Hepatocyte (in vitro differentiated cells): Measurements from ENCODE around the gene ACOXL. TPM values are rescaled to one million over a fixed set of nuclear protein-coding genes. Genes with fewer than 3 reads are reported as not detected.
A peak's percentile ranks its signal among the peaks of the same experiment; 100 is the strongest.

ENCODE experiments used
- DNase-seq: peaks from one replicate; pipeline ENCODE4 v3.0.0-alpha.2; 2016; ENCODE audit warnings: low spot score
- H2AFZ ChIP-seq: fragments of 200-600 bp; sonication (generic); 2 replicates; pipeline ENCODE4 v1.6.0; 2016; ENCODE audit warnings: antibody characterized with exemption, mild to moderate bottlenecking
- H3K27ac ChIP-seq: fragments of 200-600 bp; sonication (generic); 2 replicates; pipeline ENCODE4 v1.5.1; 2016; ENCODE audit warnings: mild to moderate bottlenecking
- H3K27me3 ChIP-seq: fragments of 200-600 bp; sonication (generic); 2 replicates; pipeline ENCODE4 v1.6.1; 2016
- H3K36me3 ChIP-seq: fragments of 200-600 bp; sonication (generic); replicated peaks from 2 replicates; pipeline ENCODE4 v1.5.1; 2016; ENCODE audit warnings: low read depth; ENCODE audit not compliant: insufficient read depth
- H3K4me1 ChIP-seq: fragments of 200-600 bp; sonication (generic); 2 replicates; pipeline ENCODE4 v1.5.1; 2016; ENCODE audit warnings: mild to moderate bottlenecking, moderate library complexity; ENCODE audit not compliant: insufficient read depth
- H3K4me2 ChIP-seq: fragments of 200-600 bp; sonication (generic); 2 replicates; pipeline ENCODE4 v1.6.0; 2016
- H3K4me3 ChIP-seq: fragments of 200-600 bp; sonication (generic); 2 replicates; pipeline ENCODE4 v1.5.1; 2016; ENCODE audit warnings: mild to moderate bottlenecking
- H3K79me2 ChIP-seq: fragments of 200-600 bp; sonication (generic); 2 replicates; pipeline ENCODE4 v1.6.0; 2017; ENCODE audit warnings: mild to moderate bottlenecking
- H3K9me2 ChIP-seq: fragments of 200-600 bp; sonication (generic); replicated peaks from 2 replicates; pipeline ENCODE4 v1.6.0; 2017; ENCODE audit warnings: mild to moderate bottlenecking; ENCODE audit not compliant: insufficient read depth
- H3K9me3 ChIP-seq: fragments of 200-600 bp; sonication (generic); 2 replicates; pipeline ENCODE4 v1.5.1; 2016; ENCODE audit warnings: low read depth, mild to moderate bottlenecking
- H4K20me1 ChIP-seq: fragments of 200-600 bp; sonication (generic); 2 replicates; pipeline ENCODE4 v1.6.0; 2016; ENCODE audit warnings: mild to moderate bottlenecking; ENCODE audit not compliant: insufficient read depth, poor library complexity, severe bottlenecking
- EZH2 ChIP-seq: fragments of 200-600 bp; sonication (generic); IDR thresholded peaks from 2 replicates; pipeline ENCODE4 v1.6.1; 2016; ENCODE audit warnings: antibody characterized with exemption, mild to moderate bottlenecking, borderline replicate concordance
- EZH2phosphoT487 ChIP-seq: fragments of 200-600 bp; sonication (generic); IDR thresholded peaks from one replicate; pipeline ENCODE4 v1.6.1; 2018; ENCODE audit warnings: antibody characterized with exemption, mild to moderate bottlenecking, low read depth, moderate library complexity; ENCODE audit not compliant: unreplicated experiment, severe bottlenecking
- WGBS: methylation state at CpG from one replicate; pipeline ENCODE4 v1.1.6; 2016; ENCODE audit warnings: low lambda C conversion rate; ENCODE audit errors: missing lambda C conversion rate; 5-methylcytosine and 5-hydroxymethylcytosine counted together
- polyA plus RNA-seq: library from polyadenylated mRNA; unstranded; fragments of >200 nt; fragmentation: Nextera tagmentation; extraction: Ambion mirVana; gene quantifications from 2 replicates; pipeline ENCODE4 v1.2.1, GENCODE V29; 2016
- total RNA-seq: library from RNA; depleted of rRNA; stranded (reverse); fragments of >200 nt; gene quantifications from 2 replicates; pipeline ENCODE4 v1.2.3, GENCODE V29; 2014
- TF ChIP-seq, protein P1 (sequence below): fragments of 200-600 bp; sonication (generic); IDR thresholded peaks from 2 replicates; pipeline ENCODE4 v1.5.1; 2016; ENCODE audit warnings: antibody characterized with exemption, mild to moderate bottlenecking; ENCODE audit not compliant: poor library complexity

ACOXL gene
- total and polyA plus RNA-seq, 2 experiments from 2014 or later = 0.23 to 1.1 TPM

DNA sequence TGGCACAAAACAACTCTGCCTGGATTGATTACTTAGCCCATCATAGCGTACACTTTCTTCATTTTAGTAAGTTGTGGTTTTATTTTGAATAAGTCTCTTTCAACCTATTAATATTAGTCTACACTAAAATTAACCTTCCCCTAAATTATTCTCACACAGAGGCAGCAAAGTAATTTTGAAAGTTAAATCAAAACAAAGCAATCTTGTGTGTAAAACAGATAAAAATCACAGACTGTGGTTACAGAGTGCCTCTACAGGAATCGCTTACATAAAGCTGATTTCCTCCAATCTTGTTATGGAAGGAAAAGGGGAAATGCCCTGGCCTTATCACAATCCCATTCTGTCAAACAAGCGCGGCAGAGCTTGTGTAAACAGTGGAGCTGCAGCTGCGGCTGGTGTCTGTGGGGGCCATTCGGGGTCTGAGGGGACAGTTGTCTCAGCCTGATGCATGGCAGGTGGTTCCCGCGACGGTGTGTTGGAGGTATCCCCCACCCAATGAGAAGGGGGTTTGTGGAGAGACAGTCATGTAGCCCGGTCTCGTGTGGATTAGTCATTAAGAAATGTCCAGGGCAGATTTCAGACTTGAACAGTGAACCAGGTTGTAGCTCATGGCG, 430.5 kb downstream of the ACOXL start:
- peaks cover 29% of the 10 kb centered on the region for H3K4me1 ChIP-seq
- peak overlapping the region; percentile 47 for H3K27ac ChIP-seq
- H3K79me2 ChIP-seq = peaks cover 39% of the 10 kb centered on the region
- H3K27me3 ChIP-seq = no peaks in the 10 kb centered on the region
- peaks cover 43% of the 10 kb centered on the region for H4K20me1 ChIP-seq
- no peak overlapping the region for H2AFZ ChIP-seq
- 44% methylated on average over 12 of the region's 12 CpGs for WGBS
- no peaks in the 10 kb centered on the region for H3K9me2 ChIP-seq
- H3K4me3 ChIP-seq = no peak overlapping the region
- H3K36me3 ChIP-seq = no peaks in the 10 kb centered on the region
- TF ChIP-seq EZH2phosphoT487 = no peak
- TF ChIP-seq EZH2 = no peak
- TF ChIP-seq, protein P1, sequence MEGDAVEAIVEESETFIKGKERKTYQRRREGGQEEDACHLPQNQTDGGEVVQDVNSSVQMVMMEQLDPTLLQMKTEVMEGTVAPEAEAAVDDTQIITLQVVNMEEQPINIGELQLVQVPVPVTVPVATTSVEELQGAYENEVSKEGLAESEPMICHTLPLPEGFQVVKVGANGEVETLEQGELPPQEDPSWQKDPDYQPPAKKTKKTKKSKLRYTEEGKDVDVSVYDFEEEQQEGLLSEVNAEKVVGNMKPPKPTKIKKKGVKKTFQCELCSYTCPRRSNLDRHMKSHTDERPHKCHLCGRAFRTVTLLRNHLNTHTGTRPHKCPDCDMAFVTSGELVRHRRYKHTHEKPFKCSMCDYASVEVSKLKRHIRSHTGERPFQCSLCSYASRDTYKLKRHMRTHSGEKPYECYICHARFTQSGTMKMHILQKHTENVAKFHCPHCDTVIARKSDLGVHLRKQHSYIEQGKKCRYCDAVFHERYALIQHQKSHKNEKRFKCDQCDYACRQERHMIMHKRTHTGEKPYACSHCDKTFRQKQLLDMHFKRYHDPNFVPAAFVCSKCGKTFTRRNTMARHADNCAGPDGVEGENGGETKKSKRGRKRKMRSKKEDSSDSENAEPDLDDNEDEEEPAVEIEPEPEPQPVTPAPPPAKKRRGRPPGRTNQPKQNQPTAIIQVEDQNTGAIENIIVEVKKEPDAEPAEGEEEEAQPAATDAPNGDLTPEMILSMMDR = no peak
- peak overlapping the region; percentile 46 for H3K4me2 ChIP-seq
- H3K9me3 ChIP-seq = no peaks in the 10 kb centered on the region
- peak; percentile 55 for DNase-seq

DNA sequence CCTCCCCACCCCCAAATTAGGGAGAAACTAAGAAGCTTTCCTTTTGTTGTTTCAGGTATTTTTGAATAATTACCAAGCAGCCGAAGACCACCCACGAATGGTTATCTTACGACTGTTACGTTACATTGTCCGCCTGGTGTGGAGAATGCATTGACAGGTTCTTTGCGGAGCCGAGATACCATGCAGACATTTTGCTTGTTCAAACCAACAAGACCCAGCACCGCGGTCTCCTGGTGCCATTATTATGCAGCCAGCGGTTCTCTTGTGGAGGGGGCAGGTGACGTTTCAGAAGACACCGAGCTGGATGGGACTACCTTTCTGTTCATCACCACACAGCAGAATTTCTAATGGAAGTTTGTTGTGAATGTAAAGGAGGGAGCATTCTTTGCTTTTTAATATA, 431.7 kb downstream of the ACOXL start:
- Histone ChIP-seq H3K4me3 (no peak overlapping the region), H3K27ac (no peak overlapping the region), H3K79me2 (peaks cover 31% of the 10 kb centered on the region), H3K9me3 (no peaks in the 10 kb centered on the region), H3K4me1 (peaks cover 29% of the 10 kb centered on the region), H4K20me1 (peaks cover 34% of the 10 kb centered on the region), H3K4me2 (no peak overlapping the region), H2AFZ (no peak overlapping the region), H3K36me3 (no peaks in the 10 kb centered on the region), H3K9me2 (no peaks in the 10 kb centered on the region), H3K27me3 (no peaks in the 10 kb centered on the region)
- WGBS = 81% methylated on average over 12 of the region's 12 CpGs
- DNase-seq = no peak
- TF ChIP-seq, protein P1 = no peak
- TF ChIP-seq EZH2 (no peak), EZH2phosphoT487 (no peak)

DNA sequence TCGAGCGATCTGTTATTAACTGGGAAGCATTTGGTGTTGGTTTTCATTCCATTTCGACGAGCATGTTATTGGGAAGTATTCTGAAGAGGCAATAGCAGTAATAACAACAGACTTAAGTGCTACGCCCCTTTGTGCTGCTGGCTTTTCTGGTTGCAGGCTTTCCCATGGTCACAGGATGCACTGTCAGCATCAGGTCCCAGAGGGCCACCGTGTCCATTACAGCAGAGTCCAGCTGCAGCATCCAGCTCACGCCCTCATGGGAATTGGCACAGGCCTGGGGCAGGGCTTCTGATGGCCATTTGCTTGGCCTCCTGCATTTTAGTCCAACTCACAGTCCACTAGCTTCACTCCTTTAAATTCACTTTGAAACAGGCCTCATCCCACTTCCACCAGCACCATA, 432.7 kb downstream of the ACOXL start:
- Histone ChIP-seq H3K36me3 (no peaks in the 10 kb centered on the region), H3K4me2 (no peak overlapping the region), H4K20me1 (peaks cover 24% of the 10 kb centered on the region), H3K27ac (no peak overlapping the region), H3K27me3 (no peaks in the 10 kb centered on the region), H3K9me2 (no peaks in the 10 kb centered on the region), H2AFZ (no peak overlapping the region), H3K9me3 (no peaks in the 10 kb centered on the region), H3K79me2 (peaks cover 24% of the 10 kb centered on the region), H3K4me1 (peaks cover 29% of the 10 kb centered on the region), H3K4me3 (no peak overlapping the region)
- WGBS = 94% methylated on average over 7 of the region's 7 CpGs
- TF ChIP-seq, protein P1 = no peak
- no peak for TF ChIP-seq EZH2phosphoT487
- TF ChIP-seq EZH2 = no peak
- DNase-seq = no peak
